Measurements from ENCODE around the gene KDM3A. TPM values are rescaled to one million over a fixed set of nuclear protein-coding genes. Genes with fewer than 3 reads are reported as not detected.

KDM3A gene
- total and polyA plus RNA-seq, 9 of the 15 experiments (the other 6 are each of a cell fraction or from before 2014, with no cell fraction given), result 7.5 to 95.4 (median 24.8) TPM

- no peak overlapping the region for H3K27ac ChIP-seq (ENCODE audit: extremely low read depth, low read depth, low read length)
- no peaks in the 10 kb centered on the region for H3K9me1 ChIP-seq (ENCODE audit: control insufficient read depth, insufficient read depth, low read length)
- H3K9me3 ChIP-seq (replicated peaks; ENCODE audit: control insufficient read depth, insufficient read depth, low read depth, low read length), result no peaks in the 10 kb centered on the region
- peaks cover 3% of the 10 kb centered on the region; the same call in 1 of the 3 replicates for H3K36me3 ChIP-seq (ENCODE audit: control insufficient read depth, insufficient read depth, low read length)
- ATAC-seq (no peak), FAIRE-seq (no peak), DNase-seq (ENCODE audit: extremely low read depth in 1 of 4, low spot score in 3 of 4) (no peak)
- no TSS peak for BruUV-seq (replicated peaks)
- H3K79me2 ChIP-seq (ENCODE audit: control insufficient read depth, insufficient read depth, low read length), result no peaks in the 10 kb centered on the region
- POLR2A ChIA-PET, result interaction anchor here (0.7 kb wide), 1 partner anchor 18 kb away, joined by 3 read pairs; no protein-coding TSS in a partner anchor
- no peak overlapping the region for H3K4me2 ChIP-seq (ENCODE audit: insufficient read depth, low read length)
- in situ Hi-C loops (cut with MboI), result no loop called here
- no peak overlapping the region for H3K4me3 ChIP-seq
- no peaks in the 10 kb centered on the region for H4K20me1 ChIP-seq (replicated peaks; ENCODE audit: control insufficient read depth, insufficient read depth, low read length)
- intact Hi-C loops (cut with micrococcal nuclease), result no loop called here
- CTCF ChIA-PET (ENCODE audit: low intra/inter-chr PET ratio), result no interaction called here
- 78% methylated on average over 10 of the region's 11 CpGs for WGBS (ENCODE audit: insufficient coverage, low coverage, missing lambda C conversion rate)
- H3K27me3 ChIP-seq (ENCODE audit: control insufficient read depth in 2 of 2, insufficient read depth in 2 of 2, low read length in 2 of 2), result no peaks in the 10 kb centered on the region
- no peak overlapping the region for H2AFZ ChIP-seq (ENCODE audit: low read depth, low read length)
- H3K9ac ChIP-seq (ENCODE audit: insufficient read depth in 1 of 2, low read depth in 2 of 2, low read length in 2 of 2), result no peak overlapping the region
- no peaks in the 10 kb centered on the region for H3K4me1 ChIP-seq (replicated peaks in 1 of 2; ENCODE audit: control insufficient read depth in 2 of 2, insufficient read depth in 2 of 2, low read length in 2 of 2)
- TF ChIP-seq TOE1 (IDR thresholded peaks at IDR 0.05; ENCODE audit: borderline replicate concordance) (no peak), TOE1 (CRISPR knock-in tag; IDR thresholded peaks at IDR 0.05; ENCODE audit: borderline replicate concordance, low read depth) (no peak), HEY1 (CRISPR knock-in tag; IDR thresholded peaks at IDR 0.05; ENCODE audit: borderline replicate concordance) (no peak), HMGN3 (IDR thresholded peaks at IDR 0.05; ENCODE audit: borderline replicate concordance, extremely low read depth, insufficient read length, low read depth, low read length) (no peak), THAP7 (CRISPR knock-in tag; IDR thresholded peaks at IDR 0.05) (no peak), FOXK1 (CRISPR knock-in tag; IDR thresholded peaks at IDR 0.05; ENCODE audit: borderline replicate concordance) (no peak), PHB (CRISPR knock-in tag; IDR thresholded peaks at IDR 0.05) (no peak), ARID3A (IDR thresholded peaks at IDR 0.05; ENCODE audit: borderline replicate concordance, low read depth, low read length) (no peak), PHF20 (IDR thresholded peaks at IDR 0.05; ENCODE audit: partially characterized antibody) (no peak), ADNP (tag; IDR thresholded peaks at IDR 0.05) (no peak), MBD1 (CRISPR knock-in tag; IDR thresholded peaks at IDR 0.05) (no peak), POLR2AphosphoS5 (IDR thresholded peaks at IDR 0.05; ENCODE audit: control insufficient read depth, insufficient read depth, low read depth, low read length) (no peak), ILF3 (IDR thresholded peaks at IDR 0.05; ENCODE audit: borderline replicate concordance) (no peak), MCM3 (IDR thresholded peaks at IDR 0.05) (no peak), E2F4 (CRISPR knock-in tag; IDR thresholded peaks at IDR 0.05; ENCODE audit: low read depth) (no peak), SMAD3 (CRISPR knock-in tag; conservative IDR thresholded peaks at IDR 0.05) (no peak)
These were observed 84.5 kb downstream of the KDM3A start for GRCh38 chr2:86525421-86526340.
